Central memory CD4-positive, alpha-beta T cell (primary cell): ENCODE results near the gene ZIC2.

Experiments
- DNase-seq: peaks from one replicate; pipeline ENCODE4 v3.0.0; 2022

ZIC2 gene

DNA sequence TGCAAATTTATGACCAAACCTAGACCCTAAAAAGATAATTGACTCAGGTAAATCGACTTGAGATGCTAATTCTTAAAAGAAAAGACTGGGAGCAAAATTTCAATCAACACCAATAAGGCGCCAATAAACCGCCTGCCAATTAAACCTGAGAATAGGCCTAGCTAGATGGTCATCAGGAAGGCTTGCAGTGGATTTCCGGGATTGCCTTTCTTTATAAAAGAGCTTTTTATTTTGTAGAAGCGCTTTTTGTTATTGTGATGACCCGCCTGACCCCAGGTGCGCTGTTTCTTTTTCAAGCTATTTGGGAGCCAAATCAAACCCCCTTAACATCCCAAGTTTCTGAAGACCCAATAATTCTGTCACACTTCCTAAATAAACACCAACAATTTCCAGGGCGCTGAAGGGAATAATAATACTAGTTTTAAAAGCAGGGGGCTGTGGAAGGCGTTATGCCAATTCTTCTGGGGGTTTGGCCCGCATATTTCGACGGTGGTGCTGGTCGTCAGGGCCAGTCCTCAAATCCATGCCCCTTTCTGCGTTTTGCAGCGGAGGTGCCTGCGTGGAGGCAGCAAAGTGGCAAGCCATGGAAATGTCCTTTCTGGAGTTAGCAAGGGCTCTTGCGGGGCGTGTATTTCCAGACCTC lies 7.2 kb upstream of the ZIC2 start:
- no peak for DNase-seq

DNA sequence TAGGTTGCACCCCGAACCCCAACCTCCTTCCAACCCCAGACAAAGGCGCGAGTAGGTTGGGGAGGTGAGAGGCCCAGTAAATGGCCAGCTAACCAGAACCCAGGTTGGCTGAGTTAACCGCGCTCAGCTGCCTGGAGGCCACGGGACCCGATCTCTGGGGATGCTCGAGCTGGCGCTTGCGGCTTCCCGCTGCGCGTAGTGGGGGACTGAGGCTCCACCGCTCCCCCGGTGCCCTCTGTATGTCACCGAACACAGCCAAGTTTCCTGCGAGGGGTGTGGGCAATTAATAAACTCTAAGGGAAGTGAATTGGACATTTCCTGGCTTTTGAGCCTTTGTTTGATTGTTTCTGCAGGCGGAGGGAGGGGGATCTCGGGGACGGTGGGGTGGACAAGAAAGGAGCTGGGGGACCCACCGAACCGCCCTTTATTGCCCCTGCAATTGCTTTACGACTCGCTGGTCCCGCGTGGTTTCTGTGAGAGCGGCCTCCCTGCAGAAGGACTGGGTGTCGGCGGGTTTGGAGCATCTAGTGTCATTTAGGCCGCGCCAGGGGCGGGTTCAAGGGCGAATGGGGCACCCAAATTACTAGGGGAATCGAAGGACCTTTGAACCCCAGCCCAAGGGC lies 6.5 kb upstream of the ZIC2 start:
- DNase-seq, result no peak

DNA sequence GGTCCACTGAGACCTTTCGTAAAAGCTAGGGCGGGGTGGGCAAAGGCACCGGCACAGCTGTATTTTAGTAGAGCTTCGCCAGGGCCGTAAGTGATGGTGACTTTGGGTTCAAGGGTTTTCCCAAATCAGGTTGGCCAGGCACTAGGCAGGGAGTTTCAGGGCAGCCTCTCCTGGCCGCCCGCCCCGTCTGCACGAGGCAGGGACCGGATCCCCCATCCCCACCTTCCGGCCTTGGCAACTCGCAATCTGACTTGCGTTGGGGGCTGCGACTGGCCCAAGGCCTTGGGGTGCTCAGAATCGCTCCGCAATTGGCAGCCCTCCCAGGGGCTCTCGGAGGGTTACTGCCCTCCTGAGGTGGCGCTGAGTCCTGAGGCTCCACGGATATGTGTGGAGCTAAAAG lies 6.0 kb upstream of the ZIC2 start:
- no peak for DNase-seq

DNA sequence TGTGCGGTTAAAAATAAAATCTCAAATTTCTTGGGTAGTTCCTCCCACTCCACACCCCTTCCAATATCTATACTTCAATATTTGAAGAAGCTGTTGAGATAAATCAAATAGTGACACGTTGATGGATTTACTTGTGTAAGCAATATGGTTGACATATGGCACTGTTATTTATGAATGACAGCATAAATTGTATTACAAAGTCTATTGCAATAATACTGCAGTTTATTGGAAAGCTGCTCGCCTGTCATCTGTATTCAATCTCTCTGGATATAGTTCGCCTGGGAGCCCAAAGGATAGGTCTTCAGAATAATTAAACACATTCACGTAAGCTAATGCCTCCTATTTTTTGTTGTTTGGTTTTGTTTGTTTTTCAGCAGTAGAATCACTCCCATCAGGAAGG lies 5.0 kb upstream of the ZIC2 start:
- DNase-seq, result no peak

DNA sequence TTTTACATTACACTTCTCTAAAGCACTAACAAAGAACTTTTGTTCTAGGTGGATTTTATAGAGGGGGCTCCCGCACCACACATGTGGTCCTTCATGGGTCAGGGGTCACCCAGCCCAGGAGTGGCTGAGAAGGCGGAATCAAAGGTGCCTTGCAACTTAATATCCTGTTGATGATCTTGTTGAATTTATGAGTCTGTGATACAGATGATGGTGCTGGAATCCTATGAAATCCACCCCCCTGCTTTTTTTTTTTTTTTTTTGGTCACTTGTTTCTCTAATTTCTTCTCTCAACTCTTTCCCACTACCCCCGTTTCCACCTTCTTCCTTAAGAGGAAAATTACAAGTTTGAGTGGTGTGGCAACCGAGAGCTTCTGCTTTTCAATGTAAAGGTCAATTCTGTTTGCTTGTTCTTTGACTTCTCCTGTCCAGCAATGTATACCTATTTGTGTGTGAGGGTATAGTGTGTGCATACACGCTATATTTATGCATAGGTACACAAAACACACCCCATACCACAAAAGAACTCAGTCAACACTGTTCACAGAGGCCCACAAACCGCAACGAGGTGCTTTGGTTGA lies 4.2 kb upstream of the ZIC2 start:
- DNase-seq, result no peak

DNA sequence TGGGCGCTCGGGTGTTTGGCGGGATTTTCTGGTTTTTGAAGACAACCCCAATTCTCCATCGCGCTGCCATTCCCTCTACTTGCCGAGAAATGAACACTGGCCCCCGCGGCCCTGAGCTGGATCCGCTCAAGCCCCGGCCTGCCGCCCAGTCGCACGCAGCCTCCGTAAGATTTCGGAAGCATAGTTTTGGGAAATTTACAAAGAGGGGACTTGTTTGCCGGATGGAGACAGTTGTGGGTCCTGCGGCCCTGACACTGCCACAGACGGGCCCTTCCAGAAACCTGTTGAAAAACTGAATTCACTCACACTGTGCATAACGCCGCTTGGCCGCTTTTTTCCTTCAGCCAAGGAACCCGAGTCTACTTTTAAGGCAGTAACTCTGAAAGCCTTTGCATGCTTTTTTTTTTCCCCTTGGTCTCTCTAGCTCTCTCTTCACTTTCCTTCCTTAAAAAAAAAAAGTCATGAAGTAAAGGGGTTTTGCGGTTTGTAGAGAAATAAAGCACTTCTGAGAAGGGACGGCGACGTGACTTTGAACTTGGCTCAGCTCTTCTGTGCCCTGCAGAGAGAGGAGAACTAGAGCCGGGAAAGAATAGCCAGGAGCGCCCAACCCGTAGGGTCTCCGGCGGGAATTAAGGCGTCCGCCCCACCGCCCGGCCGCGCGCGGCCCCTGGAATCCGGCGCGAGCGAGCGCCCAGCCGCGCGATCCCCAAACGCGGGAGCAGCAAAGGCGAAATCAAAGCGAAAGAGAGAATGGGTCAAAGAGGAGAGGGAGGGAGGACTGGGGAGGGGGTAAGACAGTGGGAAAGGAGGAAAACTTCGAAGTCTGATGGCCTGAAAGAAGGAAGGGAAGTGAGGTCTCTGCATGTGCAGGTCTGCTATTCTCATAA lies 3.4 kb upstream of the ZIC2 start:
- no peak for DNase-seq

DNA sequence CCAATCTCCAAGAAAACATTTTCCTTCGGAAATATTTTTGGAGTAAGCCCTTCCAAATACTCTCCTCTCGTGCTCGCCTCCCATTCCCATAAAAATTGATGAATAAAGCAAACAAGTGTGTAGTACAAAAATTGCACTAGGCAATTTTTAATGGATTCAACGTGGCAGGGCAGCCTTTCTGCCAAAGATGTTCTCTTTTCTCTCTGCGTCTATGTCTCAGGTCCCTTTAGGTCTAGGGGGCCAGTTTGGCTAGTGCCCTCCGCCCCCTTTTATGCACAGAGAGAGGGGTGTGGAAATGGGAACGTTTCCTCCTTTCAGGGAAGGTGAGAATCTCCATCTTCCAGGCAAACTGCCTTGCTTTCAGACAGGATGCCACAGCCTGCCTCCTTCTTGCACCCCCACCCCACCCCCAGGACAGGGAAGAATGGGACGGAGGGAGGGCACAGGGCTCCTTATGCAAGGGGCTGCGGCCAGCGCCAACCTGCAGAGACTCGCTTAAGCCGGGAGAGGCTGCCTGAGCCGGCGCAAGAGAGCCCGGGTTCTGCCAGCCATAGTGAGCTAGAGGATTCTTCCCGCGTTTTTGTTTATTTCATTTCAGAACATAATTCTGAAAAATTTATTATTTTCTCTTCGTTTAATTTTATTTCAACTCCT lies 2.7 kb upstream of the ZIC2 start:
- no peak for DNase-seq

DNA sequence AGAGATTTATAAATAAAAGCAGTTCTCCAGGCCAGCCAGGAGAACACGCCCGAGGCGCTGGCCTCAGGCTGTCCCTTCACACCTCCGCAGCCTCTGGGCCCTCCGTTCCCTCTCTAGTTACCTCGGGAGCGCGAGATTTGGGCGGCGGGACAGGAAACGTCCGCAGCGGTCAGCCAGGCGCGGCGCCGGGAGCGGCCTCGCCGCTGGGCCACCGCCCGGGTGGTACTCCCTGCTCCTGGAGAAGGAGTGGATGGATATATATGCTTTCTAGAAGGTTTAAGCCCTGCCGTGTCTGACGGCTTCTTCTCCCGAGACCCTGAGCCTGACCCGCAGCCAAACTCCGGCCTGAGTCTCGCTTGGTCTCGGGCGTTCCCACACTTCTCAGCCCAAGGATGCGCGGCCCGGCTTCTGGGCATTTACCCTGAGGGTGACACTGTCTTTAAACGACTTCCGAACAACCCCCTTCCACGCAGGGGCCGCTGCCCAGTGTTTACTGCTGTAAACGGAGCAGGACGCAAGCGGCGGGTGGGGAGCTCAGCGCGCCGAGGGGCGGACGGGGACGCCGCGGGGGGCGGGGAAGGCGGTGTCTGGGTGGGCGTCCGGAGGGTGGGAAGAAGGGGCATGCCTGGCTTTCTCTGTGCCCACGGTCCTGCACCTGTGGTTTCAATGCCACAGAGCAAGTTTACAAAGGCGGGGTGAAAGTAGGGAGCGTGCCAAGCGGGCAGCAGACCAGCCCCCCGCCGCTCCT lies 2.0 kb upstream of the ZIC2 start:
- DNase-seq, result no peak

DNA sequence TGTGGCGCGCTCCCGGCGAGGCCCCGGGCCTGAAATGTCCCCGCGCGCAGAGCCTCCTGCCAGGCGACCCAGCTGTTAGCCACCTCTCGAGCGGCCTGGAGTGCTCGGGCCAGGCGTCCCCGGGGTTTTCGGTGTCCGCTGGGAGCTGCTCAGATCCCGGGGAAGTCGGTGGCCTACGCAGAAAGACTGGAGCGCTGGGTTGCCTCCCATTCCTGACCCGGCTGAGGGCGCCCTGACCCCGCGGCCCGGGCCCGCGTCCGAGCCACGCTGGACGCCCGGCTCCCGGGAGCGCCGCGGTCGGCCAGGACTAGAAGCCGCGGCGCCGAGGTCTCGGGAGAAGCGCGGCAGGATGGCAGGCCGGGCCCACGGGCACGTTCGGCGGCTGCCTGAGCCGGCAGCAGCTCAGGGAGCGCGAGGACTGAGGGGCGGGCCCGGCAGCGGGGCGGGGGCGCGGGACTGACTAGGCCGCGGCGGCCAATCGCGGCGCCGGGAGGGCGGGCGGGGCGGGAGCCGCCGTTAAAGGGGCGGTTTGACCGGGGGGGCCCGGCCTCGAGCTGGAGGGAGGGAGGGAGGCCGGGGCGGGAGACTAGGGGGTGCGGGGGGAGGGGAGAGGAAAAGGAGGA lies 1.3 kb upstream of the ZIC2 start:
- peak; percentile 44 for DNase-seq

DNA sequence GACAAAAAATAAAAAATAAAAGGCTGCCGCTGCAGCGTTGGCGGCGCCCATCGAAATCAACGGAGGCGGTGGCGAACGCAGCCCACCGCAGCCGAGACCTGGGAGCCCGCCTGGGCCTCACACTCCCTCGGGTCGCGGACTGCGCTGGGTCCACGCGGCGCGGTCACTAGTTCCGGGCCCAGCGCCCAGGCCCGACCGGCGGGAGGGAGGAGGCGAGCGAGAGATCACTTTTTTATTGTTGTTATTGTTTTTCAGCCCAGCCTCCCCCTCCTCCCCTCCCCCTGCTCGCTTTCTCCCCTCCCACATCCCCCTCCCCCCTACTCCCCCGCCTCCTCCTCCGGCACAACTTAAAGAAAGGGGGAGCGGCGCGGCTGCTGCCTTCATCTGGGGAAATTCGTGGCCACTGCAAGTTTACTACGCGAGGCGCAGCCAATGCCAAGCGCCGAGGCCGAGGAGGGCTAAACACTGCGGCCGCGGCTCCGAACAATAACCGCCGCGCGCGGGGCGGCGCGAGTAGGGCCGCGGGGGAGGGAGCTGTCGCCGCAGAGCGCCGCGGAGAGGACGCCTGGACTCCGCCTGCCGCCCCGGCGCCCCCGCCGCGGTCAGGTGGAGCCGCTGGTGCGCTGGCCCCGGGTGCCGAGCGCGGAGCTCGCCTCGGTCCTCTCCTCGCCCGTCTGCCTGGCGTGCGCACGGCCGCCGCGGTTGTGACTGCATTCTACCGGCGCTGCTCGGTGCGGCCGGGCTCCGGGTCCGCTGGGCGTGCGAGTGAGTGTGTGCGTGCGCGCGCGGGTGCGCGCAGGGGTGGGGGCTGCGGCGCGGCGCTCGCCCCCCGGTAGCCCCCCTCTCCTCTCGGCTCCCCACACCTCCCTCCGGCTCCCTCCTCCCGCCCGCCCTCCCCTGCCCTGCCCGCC lies 505 bp upstream of the ZIC2 start:
- no peak for DNase-seq

DNA sequence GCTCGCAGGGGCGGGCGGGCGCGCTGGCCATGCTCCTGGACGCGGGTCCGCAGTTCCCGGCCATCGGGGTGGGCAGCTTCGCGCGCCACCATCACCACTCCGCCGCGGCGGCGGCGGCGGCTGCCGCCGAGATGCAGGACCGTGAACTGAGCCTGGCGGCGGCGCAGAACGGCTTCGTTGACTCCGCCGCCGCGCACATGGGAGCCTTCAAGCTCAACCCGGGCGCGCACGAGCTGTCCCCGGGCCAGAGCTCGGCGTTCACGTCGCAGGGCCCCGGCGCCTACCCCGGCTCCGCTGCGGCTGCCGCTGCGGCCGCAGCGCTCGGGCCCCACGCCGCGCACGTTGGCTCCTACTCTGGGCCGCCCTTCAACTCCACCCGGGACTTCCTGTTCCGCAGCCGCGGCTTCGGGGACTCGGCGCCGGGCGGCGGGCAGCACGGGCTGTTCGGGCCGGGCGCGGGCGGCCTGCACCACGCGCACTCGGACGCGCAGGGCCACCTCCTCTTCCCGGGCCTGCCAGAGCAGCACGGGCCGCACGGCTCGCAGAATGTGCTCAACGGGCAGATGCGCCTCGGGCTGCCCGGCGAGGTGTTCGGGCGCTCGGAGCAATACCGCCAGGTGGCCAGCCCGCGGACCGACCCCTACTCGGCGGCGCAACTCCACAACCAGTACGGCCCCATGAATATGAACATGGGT lies 599 bp downstream of the ZIC2 start:
- DNase-seq, result no peak

DNA sequence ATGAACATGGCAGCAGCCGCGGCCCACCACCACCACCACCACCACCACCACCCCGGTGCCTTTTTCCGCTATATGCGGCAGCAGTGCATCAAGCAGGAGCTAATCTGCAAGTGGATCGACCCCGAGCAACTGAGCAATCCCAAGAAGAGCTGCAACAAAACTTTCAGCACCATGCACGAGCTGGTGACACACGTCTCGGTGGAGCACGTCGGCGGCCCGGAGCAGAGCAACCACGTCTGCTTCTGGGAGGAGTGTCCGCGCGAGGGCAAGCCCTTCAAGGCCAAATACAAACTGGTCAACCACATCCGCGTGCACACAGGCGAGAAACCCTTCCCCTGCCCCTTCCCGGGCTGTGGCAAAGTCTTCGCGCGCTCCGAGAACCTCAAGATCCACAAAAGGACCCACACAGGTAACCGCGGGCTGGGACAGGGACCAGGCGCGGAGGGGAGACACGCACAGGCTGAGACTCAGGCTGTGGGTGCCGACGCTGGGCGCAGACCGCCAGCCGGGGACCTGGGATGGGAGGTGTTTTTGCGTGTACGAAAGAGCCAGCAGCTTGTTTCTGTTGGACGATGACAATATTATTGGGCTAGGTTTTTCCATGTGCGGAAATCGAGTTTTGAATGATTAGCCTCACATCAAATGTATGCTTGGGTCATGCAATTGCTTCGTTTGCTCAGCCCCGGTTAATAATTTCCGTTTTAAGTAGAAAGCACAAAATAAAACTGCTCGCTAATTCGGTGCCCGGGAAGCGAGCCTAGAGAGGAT lies 1.3 kb downstream of the ZIC2 start:
- no peak for DNase-seq

DNA sequence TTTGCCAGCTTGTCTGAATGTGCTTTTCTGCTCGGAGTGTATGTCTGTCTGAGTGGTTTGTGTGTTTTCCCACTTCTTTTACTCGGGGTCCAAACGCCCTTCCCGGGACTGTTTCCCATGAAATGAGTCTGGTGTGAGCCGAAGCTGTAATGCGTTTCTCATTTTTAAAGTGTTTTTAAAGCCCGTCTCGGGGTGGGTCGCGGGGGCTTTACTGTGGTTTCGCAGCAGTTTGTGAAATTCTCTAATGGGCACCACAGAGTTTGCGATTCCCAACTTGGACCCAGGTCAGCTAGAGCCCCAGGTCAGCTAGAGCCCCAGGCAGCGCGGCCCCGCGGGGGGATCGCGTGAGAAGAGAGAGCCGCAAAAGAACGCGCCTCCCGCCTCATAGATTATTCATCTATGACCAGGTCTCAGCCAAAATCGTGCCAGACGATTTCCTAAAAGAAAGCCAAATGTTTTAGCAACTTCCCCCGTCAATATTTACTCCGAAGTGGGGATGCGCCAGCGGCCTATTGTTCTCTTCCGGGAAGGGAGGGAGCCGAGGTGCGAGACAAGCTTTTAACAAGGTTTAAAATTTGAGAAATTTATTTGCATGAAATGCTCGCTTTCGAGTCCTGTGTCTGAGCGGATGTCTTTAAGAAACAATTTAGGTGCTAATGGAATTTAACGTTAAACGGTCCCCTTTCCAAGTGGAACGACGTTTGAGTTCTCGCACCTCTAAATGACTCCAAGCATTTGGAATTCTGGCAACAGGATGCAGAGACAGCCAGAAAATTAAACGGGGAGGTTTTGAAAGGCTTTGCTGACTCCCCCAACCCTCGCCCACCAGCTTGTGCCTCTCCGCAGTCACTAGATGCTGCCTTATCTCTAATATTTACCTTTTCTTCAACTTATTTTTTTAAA lies 2.2 kb downstream of the ZIC2 start:
- DNase-seq, result no peak

DNA sequence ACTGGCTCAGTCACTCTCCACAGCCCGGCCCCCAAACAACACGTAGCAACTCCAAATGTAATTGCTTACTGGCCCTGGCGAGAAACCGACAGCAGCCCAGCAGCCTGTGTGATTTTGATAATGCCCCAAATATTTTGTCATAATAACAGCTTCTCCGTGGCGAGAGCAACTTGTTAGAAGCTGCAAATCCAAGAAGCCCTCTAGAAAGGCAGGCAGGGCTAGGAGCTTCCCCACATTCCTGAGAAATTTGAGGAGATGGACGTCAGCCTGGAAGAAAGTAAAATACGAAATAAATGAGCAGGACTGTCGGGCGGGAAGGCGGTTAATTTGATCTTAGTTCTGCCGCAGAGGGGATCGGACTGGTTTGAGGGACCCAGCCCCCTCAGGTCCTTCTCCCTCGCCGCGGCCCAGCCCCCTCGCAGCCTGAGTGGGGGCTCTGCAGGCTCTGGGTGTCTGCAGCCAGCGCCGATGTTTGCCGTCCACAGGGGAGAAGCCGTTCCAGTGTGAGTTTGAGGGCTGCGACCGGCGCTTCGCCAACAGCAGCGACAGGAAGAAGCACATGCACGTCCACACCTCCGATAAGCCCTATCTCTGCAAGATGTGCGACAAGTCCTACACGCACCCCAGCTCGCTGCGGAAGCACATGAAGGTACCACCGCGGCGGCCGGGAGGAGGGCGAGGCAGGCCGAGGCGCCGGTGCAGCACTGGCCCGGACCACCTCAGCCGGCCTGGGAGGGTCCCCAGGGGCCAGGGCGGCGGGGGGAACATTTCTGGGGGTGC lies 3.1 kb downstream of the ZIC2 start:
- no peak for DNase-seq

DNA sequence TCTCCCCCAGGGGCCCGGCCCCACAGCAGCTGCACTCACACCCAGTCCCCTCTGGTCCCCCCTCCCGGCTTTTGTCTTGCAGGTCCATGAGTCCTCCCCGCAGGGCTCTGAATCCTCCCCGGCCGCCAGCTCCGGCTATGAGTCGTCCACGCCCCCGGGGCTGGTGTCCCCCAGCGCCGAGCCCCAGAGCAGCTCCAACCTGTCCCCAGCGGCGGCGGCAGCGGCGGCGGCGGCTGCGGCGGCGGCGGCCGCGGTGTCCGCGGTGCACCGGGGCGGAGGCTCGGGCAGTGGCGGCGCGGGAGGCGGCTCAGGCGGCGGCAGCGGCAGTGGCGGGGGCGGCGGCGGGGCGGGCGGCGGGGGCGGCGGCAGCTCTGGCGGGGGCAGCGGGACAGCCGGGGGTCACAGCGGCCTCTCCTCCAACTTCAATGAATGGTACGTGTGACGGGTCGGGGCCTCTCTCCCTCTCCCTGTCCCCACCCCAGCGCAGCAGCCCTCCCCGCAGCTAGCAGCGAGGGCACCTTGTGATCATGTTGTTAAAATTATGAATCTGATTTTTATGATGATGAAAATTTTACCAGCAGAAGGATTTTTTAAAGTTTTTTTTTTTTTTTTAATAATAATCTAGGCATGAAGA lies 3.8 kb downstream of the ZIC2 start:
- no peak for DNase-seq

DNA sequence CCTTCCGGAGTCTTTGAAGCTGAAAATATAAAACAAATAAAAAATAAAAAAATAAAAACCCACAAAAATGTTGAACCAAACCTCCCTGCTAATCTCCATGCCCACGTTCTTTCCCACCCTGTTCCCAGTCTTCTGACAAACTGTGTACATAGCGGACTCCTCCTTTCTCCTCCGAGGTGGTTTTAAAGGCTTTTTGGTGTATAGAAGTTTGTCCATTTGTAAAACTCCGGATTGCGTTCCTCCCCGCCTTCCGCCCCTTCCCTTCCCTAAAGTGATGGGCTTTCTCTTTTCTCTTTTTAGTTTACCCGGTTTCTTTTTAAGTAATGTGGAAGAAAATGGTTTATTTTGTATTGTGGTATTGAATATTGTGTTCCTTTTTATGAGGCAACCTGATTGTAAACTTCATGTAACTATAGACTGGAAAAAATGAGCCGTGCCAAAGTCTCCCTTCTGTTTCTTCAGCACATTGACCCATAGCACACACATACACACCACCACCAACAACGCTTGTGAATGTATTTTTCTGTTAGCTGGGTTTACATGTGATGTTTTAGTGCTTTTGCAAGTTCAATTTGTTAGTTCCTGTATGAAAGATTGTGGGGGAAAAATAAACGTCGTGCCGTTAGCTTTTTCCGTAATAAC lies 4.4 kb downstream of the ZIC2 start:
- no peak for DNase-seq
